ENCODE results near the gene TBC1D2B. TPM values are rescaled to one million over a fixed set of nuclear protein-coding genes. Genes with fewer than 3 reads are reported as not detected.

Gene TBC1D2B
- total and polyA plus RNA-seq, 8 donors, result 13.4 to 35.8 (median 22.6) TPM

- H3K27ac ChIP-seq, result peak overlapping the region in 2 of 4 donors; percentile 53 to 59
- no peak for TF ChIP-seq CTCF (IDR thresholded peaks at IDR 0.05)
- peak; percentile 9 to 50 (median 34) for ATAC-seq
- no peak for DNase-seq
- intact Hi-C loops (cut with DNase I), result no loop called here
- no peaks in the 10 kb centered on the region for H3K36me3 ChIP-seq
- H3K9me3 ChIP-seq, result no peaks in the 10 kb centered on the region
- H3K4me3 ChIP-seq, result no peak overlapping the region
- H3K27me3 ChIP-seq, result no peaks in the 10 kb centered on the region
- WGBS, 2 donors, result 8 to 16% methylated on average over 1 of the region's 1 CpG
- FAIRE-seq, result no peak
- H3K4me1 ChIP-seq, result peaks cover 42 to 64% (median 57%) of the 10 kb centered on the region in 3 donors
Observed at GRCh38 chr15:78067328-78068228, 9.9 kb downstream of the TBC1D2B start.

GRCh38 chr15:78065973-78066946 is 11.3 kb downstream of the TBC1D2B start:
- Histone ChIP-seq H3K27ac (peak overlapping the region in 3 of 4 donors; percentile 24 to 76 (median 73)), H3K27me3 (no peaks in the 10 kb centered on the region), H3K36me3 (no peaks in the 10 kb centered on the region), H3K4me3 (no peak overlapping the region), H3K9me3 (no peaks in the 10 kb centered on the region), H3K4me1 (peaks cover 45 to 75% (median 65%) of the 10 kb centered on the region in 3 donors)
- ATAC-seq, result peak in 1 of 4 donors; percentile 35
- TF ChIP-seq CTCF (IDR thresholded peaks at IDR 0.05), result no peak
- intact Hi-C loops (cut with DNase I), result no loop called here
- DNase-seq, result no peak
- FAIRE-seq, result no peak
- 68 to 69% methylated on average over 7 of the region's 7 CpGs for WGBS, 2 donors

- peaks cover 45 to 75% (median 65%) of the 10 kb centered on the region in 3 donors for H3K4me1 ChIP-seq
- ATAC-seq, result peak; percentile 41 to 75 (median 64)
- no peak for TF ChIP-seq CTCF (IDR thresholded peaks at IDR 0.05)
- no peak for FAIRE-seq
- intact Hi-C loops (cut with DNase I), result no loop called here
- WGBS, 2 donors, result 37 to 38% methylated on average over 5 of the region's 5 CpGs
- H3K36me3 ChIP-seq, result no peaks in the 10 kb centered on the region
- H3K27ac ChIP-seq, result peak overlapping the region; percentile 17 to 76 (median 54)
- H3K27me3 ChIP-seq, result no peaks in the 10 kb centered on the region
- H3K9me3 ChIP-seq, result no peaks in the 10 kb centered on the region
- H3K4me3 ChIP-seq, result no peak overlapping the region
- peak in 2 of 6 donors; percentile 38 to 63 for DNase-seq
Observed at GRCh38 chr15:78065284-78065872, 12.1 kb downstream of the TBC1D2B start.

- Histone ChIP-seq H3K27me3 (no peaks in the 10 kb centered on the region), H3K4me1 (peaks cover 45 to 76% (median 65%) of the 10 kb centered on the region in 3 donors), H3K36me3 (no peaks in the 10 kb centered on the region), H3K9me3 (no peaks in the 10 kb centered on the region), H3K4me3 (no peak overlapping the region), H3K27ac (peak overlapping the region; percentile 17 to 76 (median 54))
- ATAC-seq, result peak in 1 of 4 donors; percentile 5
- no peak for FAIRE-seq
- DNase-seq, result no peak
- WGBS, 2 donors, result 36 to 43% methylated on average over 2 of the region's 2 CpGs
- intact Hi-C loops (cut with DNase I), result no loop called here
- no peak for TF ChIP-seq CTCF (IDR thresholded peaks at IDR 0.05)
Observed at GRCh38 chr15:78064544-78064943, 13.0 kb downstream of the TBC1D2B start.
